ENCODE results near the gene TMEM81. TPM values are rescaled to one million over a fixed set of nuclear protein-coding genes. Genes with fewer than 3 reads are reported as not detected.

The TMEM81 gene
- total RNA-seq, 1 experiment from 2014 or later, result 5.4 TPM

GRCh38 chr1:205057808-205058575 is 26.3 kb downstream of the TMEM81 start:
- Histone ChIP-seq H3K27me3 (ENCODE audit: insufficient read depth, low read depth) (peaks cover 84% of the 10 kb centered on the region), H3K4me3 (no peak overlapping the region), H3K4me2 (no peak overlapping the region), H4K20me1 (ENCODE audit: insufficient read depth) (no peaks in the 10 kb centered on the region), H3K9me3 (ENCODE audit: insufficient read depth, low read depth) (no peaks in the 10 kb centered on the region), H3K36me3 (ENCODE audit: low read depth) (no peaks in the 10 kb centered on the region), H2AFZ (no peak overlapping the region), H3K79me2 (ENCODE audit: low read depth) (no peaks in the 10 kb centered on the region), H3K9me2 (ENCODE audit: insufficient read depth) (no peaks in the 10 kb centered on the region), H3F3A (ENCODE audit: insufficient read depth, low read depth) (no peaks in the 10 kb centered on the region), H3K4me1 (replicated peaks; ENCODE audit: insufficient read depth) (no peaks in the 10 kb centered on the region), H3K27ac (no peak overlapping the region)
- ChIA-PET POLR2A (ENCODE audit: unreplicated experiment) (no interaction called here), CTCF (no interaction called here)
- DNase-seq, result no peak
- BruUV-seq (replicated peaks), result no TSS peak
- intact Hi-C loops (cut with micrococcal nuclease; ENCODE audit: unreplicated experiment), result no loop called here
- TF ChIP-seq EZH2 (IDR thresholded peaks at IDR 0.05; ENCODE audit: low read depth) (no peak), CTCF (conservative IDR thresholded peaks at IDR 0.05) (no peak)

DNA sequence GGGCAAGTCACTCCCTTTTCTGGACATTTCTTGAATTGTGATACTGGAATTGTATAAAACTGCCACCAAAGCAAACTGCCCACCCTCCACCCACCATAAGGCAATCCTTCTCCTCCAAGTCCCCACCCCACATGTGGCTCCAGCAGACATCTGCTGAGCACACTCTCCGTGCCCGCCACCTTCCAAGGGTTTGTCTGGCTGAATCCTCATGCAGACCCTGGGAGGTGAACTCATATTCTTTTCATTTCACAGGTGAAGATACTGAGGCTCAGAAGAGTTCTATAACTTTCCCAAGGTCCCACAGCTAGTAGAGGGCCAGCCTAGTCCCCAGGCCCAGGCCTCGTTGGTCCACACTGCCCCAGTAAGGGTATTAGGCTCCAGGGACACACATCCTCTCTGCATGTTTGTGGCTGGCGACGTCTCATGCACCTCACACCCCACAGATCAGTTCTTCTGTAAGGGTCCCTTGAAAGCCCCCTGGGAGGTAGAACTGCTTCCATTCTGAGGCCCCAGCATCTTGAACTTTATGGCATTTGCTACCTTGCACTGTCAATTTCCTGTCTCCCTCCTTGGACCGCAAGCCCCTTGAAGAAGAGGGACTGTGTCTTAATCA is 27.2 kb downstream of the TMEM81 start:
- no peaks in the 10 kb centered on the region for H4K20me1 ChIP-seq (ENCODE audit: insufficient read depth)
- H3K27me3 ChIP-seq (ENCODE audit: insufficient read depth, low read depth), result peaks cover 83% of the 10 kb centered on the region
- H3K9me2 ChIP-seq (ENCODE audit: insufficient read depth), result no peaks in the 10 kb centered on the region
- no peaks in the 10 kb centered on the region for H3K9me3 ChIP-seq (ENCODE audit: insufficient read depth, low read depth)
- no peak overlapping the region for H2AFZ ChIP-seq
- intact Hi-C loops (cut with micrococcal nuclease; ENCODE audit: unreplicated experiment), result no loop called here
- H3K79me2 ChIP-seq (ENCODE audit: low read depth), result no peaks in the 10 kb centered on the region
- H3F3A ChIP-seq (ENCODE audit: insufficient read depth, low read depth), result no peaks in the 10 kb centered on the region
- no peaks in the 10 kb centered on the region for H3K36me3 ChIP-seq (ENCODE audit: low read depth)
- ChIA-PET CTCF (no interaction called here), POLR2A (ENCODE audit: unreplicated experiment) (no interaction called here)
- H3K4me1 ChIP-seq (replicated peaks; ENCODE audit: insufficient read depth), result no peaks in the 10 kb centered on the region
- DNase-seq, result no peak
- TF ChIP-seq CTCF (conservative IDR thresholded peaks at IDR 0.05) (no peak), EZH2 (IDR thresholded peaks at IDR 0.05; ENCODE audit: low read depth) (no peak)
- no peak overlapping the region for H3K4me3 ChIP-seq
- H3K27ac ChIP-seq, result no peak overlapping the region
- no TSS peak for BruUV-seq (replicated peaks)
- no peak overlapping the region for H3K4me2 ChIP-seq

- Histone ChIP-seq H3K4me1 (replicated peaks; ENCODE audit: insufficient read depth) (no peaks in the 10 kb centered on the region), H3K27ac (no peak overlapping the region), H3K4me2 (no peak overlapping the region), H4K20me1 (ENCODE audit: insufficient read depth) (no peaks in the 10 kb centered on the region), H3K9me3 (ENCODE audit: insufficient read depth, low read depth) (no peaks in the 10 kb centered on the region), H2AFZ (no peak overlapping the region), H3K27me3 (ENCODE audit: insufficient read depth, low read depth) (peaks cover 88% of the 10 kb centered on the region), H3K4me3 (no peak overlapping the region), H3F3A (ENCODE audit: insufficient read depth, low read depth) (no peaks in the 10 kb centered on the region), H3K9me2 (ENCODE audit: insufficient read depth) (no peaks in the 10 kb centered on the region), H3K79me2 (ENCODE audit: low read depth) (no peaks in the 10 kb centered on the region), H3K36me3 (ENCODE audit: low read depth) (no peaks in the 10 kb centered on the region)
- no TSS peak for BruUV-seq (replicated peaks)
- TF ChIP-seq CTCF (conservative IDR thresholded peaks at IDR 0.05) (no peak), EZH2 (IDR thresholded peaks at IDR 0.05; ENCODE audit: low read depth) (no peak)
- intact Hi-C loops (cut with micrococcal nuclease; ENCODE audit: unreplicated experiment), result no loop called here
- POLR2A ChIA-PET (ENCODE audit: unreplicated experiment), result interaction anchor here (0.7 kb wide), 1 partner anchor 88 kb away, joined by 4 read pairs; no protein-coding TSS in a partner anchor
- CTCF ChIA-PET, result no interaction called here
- DNase-seq, result no peak
These were observed 28.1 kb downstream of the TMEM81 start for GRCh38 chr1:205056188-205056611.

Data from PC-9 (cell line).